Rectal smooth muscle tissue (tissue), 1 donor: Measurements from ENCODE around the gene MPP7.

Experiments
- H3K27ac ChIP-seq: one replicate; pipeline ENCODE4 v1.7.0; 2013; ENCODE audit warnings: low read depth, low read length, inconsistent platforms
- H3K27me3 ChIP-seq: one replicate; pipeline ENCODE4 v1.7.0; 2013; ENCODE audit warnings: low read length; ENCODE audit not compliant: control insufficient read depth, insufficient read depth
- H3K36me3 ChIP-seq: one replicate; pipeline ENCODE4 v1.7.0; 2013; ENCODE audit warnings: low read length; ENCODE audit not compliant: control insufficient read depth, insufficient read depth
- H3K4me1 ChIP-seq: one replicate; pipeline ENCODE4 v1.7.0; 2013; ENCODE audit warnings: low read length; ENCODE audit not compliant: control insufficient read depth, insufficient read depth
- H3K4me3 ChIP-seq: one replicate; pipeline ENCODE4 v1.7.0; 2013; ENCODE audit warnings: low read length
- H3K9ac ChIP-seq: one replicate; pipeline ENCODE4 v1.7.0; 2013; ENCODE audit warnings: low read length

MPP7 gene

GRCh38 chr10:28302012-28302637 lies 739 bp downstream of the MPP7 start:
- Histone ChIP-seq H3K9ac (peak overlapping the region; percentile 56), H3K36me3 (no peaks in the 10 kb centered on the region), H3K4me1 (no peaks in the 10 kb centered on the region), H3K27me3 (no peaks in the 10 kb centered on the region), H3K27ac (no peak overlapping the region), H3K4me3 (peak overlapping the region; percentile 66)

GRCh38 chr10:28300027-28300426 lies 2.8 kb downstream of the MPP7 start:
- peaks cover 17% of the 10 kb centered on the region for H3K4me1 ChIP-seq
- H3K27me3 ChIP-seq: no peaks in the 10 kb centered on the region
- no peak overlapping the region for H3K4me3 ChIP-seq
- H3K36me3 ChIP-seq: no peaks in the 10 kb centered on the region
- H3K9ac ChIP-seq: no peak overlapping the region
- no peak overlapping the region for H3K27ac ChIP-seq

DNA sequence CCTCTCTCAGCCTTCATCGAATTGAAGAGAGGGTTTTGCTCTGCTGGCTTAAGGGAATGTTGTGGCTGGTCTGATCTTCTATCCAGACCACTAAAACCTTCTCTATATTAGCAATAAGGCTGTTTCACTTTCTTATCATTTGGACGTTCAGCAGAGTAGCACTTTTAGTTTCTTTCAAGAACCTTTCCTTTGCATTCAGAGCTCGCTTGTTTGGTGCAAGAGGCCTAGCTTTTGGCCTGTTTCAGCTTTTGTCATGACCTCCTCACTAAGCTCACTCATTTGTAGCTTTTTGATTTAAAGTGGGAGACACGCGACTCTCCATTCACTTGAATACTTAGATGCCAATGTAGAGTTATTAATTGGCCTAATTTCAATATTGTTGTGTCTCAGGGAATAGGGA lies 3.9 kb downstream of the MPP7 start:
- Histone ChIP-seq H3K36me3 (no peaks in the 10 kb centered on the region), H3K27me3 (no peaks in the 10 kb centered on the region), H3K4me1 (peaks cover 22% of the 10 kb centered on the region), H3K9ac (no peak overlapping the region), H3K4me3 (no peak overlapping the region), H3K27ac (no peak overlapping the region)

DNA sequence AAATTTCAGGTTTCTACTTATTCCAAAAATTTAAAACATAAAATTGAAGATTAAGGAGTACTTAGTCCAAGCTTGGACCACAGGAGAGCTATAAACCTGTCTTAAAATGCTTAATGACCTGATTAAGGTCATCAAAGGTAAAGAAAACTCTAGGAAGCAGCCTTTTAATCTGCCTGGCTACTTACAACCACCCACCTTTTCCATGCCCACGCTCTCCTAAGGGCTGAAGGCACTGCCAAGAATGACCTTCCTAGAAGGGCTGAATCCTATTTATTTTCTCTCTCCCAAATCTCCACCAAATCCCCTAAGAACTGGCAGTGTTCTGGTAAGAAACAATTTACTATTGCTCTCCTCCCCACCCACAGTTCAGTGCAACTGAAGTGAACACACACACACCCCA lies 6.8 kb downstream of the MPP7 start:
- Histone ChIP-seq H3K4me3 (no peak overlapping the region), H3K27ac (peak overlapping the region; percentile 56), H3K27me3 (no peaks in the 10 kb centered on the region), H3K36me3 (no peaks in the 10 kb centered on the region), H3K9ac (no peak overlapping the region), H3K4me1 (peaks cover 29% of the 10 kb centered on the region)

- Histone ChIP-seq H3K4me3 (no peak overlapping the region), H3K27ac (peak overlapping the region; percentile 23), H3K4me1 (peaks cover 29% of the 10 kb centered on the region), H3K27me3 (no peaks in the 10 kb centered on the region), H3K9ac (no peak overlapping the region), H3K36me3 (no peaks in the 10 kb centered on the region)
These were observed 7.5 kb downstream of the MPP7 start for GRCh38 chr10:28295336-28295735.

DNA sequence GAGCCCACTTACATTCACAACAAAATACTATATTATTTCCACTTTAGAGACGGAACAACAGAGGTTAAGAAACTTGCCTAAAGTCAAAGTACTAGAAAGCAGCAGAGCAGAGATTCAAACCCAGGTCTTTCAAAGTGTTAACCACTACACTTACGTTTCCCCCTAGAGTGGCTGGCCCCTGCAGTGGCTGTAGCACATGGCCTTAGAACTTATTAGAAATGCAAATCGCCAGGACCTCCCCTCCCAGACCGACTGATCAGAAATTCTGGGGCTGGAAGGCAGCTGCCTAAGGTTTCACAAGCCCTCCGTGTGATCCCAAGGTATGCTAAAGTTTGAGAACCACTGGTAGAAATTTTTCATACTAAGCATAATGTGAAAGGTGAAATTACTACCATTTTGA lies 8.1 kb downstream of the MPP7 start:
- no peak overlapping the region for H3K4me3 ChIP-seq
- no peaks in the 10 kb centered on the region for H3K36me3 ChIP-seq
- H3K9ac ChIP-seq: no peak overlapping the region
- H3K27me3 ChIP-seq: no peaks in the 10 kb centered on the region
- H3K4me1 ChIP-seq: peaks cover 29% of the 10 kb centered on the region
- peak overlapping the region; percentile 23 for H3K27ac ChIP-seq

- Histone ChIP-seq H3K9ac (no peak overlapping the region), H3K4me3 (no peak overlapping the region), H3K4me1 (peaks cover 29% of the 10 kb centered on the region), H3K27ac (no peak overlapping the region), H3K36me3 (no peaks in the 10 kb centered on the region), H3K27me3 (no peaks in the 10 kb centered on the region)
These were observed 8.7 kb downstream of the MPP7 start for GRCh38 chr10:28294169-28294532.

DNA sequence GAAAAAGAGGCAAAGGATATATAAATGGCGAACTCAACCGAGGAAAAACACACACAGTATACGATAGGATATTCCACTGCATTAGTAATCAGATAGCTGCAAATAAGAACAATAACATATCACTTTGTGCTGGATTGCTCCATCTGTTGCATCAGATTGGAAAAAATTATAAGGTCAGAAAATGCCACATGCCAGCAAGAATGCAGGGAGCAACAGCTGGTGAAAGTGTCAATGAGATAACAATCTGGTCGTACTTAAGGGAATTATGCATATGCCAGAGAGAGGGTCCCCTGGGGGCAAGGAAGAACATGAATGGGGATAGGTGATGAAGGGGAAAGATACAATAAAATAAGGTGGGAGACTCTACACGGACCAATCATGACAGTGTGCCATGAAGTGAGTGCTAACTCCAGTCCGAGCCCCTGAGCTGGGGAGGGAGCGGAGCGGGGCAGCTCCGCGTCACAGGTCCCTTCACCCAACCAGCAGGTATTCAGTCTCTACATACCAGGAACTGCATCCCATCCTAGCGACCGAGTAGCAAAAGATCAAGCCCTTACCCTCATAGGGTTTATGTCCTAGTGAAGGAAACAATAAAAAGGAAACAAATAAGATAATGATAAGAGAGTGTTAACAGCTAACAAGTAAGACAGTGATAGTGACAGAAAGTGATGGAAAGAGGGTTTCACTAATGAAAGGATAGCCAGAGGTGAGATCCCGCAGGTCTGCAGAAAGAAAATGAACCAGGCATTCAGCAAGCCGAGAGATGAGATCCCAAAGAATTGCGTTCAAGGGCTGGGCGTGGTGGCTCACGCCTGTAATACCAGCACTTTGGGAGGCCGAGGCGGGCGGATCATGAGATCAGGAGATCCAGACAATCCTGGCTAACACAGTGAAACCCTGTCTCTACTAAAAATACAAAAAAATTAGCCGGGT lies 9.4 kb downstream of the MPP7 start:
- Histone ChIP-seq H3K27ac (no peak overlapping the region), H3K27me3 (no peaks in the 10 kb centered on the region), H3K4me3 (no peak overlapping the region), H3K9ac (no peak overlapping the region), H3K4me1 (peaks cover 29% of the 10 kb centered on the region), H3K36me3 (no peaks in the 10 kb centered on the region)

DNA sequence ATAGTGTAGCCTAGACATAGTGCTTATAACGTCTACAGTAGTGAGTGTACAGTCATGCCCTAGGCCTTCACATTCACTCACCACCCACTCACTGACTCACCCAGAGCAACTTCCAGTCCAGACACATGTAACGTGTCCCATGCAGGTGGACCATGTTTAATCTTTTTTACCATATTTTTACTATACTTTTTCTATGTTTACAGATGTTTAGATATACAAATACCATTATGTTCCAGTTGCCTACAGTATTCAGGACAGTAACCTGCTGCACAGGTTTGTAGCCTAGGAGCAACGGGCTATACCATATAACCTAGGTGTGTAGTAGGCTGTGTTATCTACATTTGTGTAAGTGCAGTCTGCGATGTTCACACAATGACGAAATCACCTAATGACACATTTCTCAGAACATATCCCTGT lies 11.0 kb downstream of the MPP7 start:
- H3K4me1 ChIP-seq: peaks cover 28% of the 10 kb centered on the region
- H3K27ac ChIP-seq: no peak overlapping the region
- H3K9ac ChIP-seq: no peak overlapping the region
- H3K27me3 ChIP-seq: no peaks in the 10 kb centered on the region
- H3K36me3 ChIP-seq: no peaks in the 10 kb centered on the region
- H3K4me3 ChIP-seq: no peak overlapping the region

- Histone ChIP-seq H3K4me1 (peaks cover 6% of the 10 kb centered on the region), H3K27ac (no peak overlapping the region), H3K36me3 (no peaks in the 10 kb centered on the region), H3K9ac (no peak overlapping the region), H3K4me3 (no peak overlapping the region), H3K27me3 (no peaks in the 10 kb centered on the region)
These were observed 17.0 kb downstream of the MPP7 start for GRCh38 chr10:28285816-28286215.

DNA sequence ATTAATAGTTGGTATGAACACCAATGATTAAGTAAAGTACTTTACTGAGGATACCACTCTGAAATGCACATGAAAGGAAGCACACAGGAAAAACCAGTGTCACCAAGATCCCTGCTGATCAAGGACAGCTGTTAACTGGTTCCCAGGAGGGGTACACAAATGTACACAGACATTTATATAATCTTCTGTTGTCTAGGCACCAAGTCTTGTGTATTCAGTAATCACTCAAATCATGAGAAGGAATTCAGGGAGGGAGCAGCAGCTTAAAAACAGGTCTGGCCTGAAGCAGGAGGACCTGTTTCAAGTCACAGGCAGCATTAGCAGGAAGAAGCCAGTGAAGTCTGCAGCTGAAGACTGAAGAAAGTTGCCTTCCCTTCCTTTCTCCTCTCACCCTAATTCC lies 18.7 kb downstream of the MPP7 start:
- Histone ChIP-seq H3K27ac (no peak overlapping the region), H3K36me3 (no peaks in the 10 kb centered on the region), H3K4me1 (peaks cover 8% of the 10 kb centered on the region), H3K27me3 (no peaks in the 10 kb centered on the region), H3K4me3 (no peak overlapping the region), H3K9ac (no peak overlapping the region)

DNA sequence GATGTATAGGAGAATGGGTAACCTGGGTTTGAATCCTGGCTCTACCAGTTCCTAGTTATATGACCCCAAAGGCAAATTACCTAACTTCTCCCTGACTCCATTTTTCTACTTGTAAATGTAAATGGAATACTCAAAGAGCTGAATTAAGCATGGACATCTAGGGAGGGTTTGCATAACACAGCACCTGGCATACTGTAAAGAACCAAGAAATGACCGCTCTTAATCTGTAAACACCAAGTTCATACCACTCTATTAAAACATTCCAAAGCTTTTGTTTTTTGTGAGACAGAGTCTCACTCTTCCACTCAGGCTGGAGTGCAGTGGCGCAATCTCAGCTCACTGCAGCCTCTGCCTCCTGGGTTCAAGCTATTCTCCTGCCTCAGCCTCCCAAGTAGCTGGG lies 19.6 kb downstream of the MPP7 start:
- no peak overlapping the region for H3K9ac ChIP-seq
- no peak overlapping the region for H3K27ac ChIP-seq
- peaks cover 8% of the 10 kb centered on the region for H3K4me1 ChIP-seq
- H3K4me3 ChIP-seq: no peak overlapping the region
- no peaks in the 10 kb centered on the region for H3K36me3 ChIP-seq
- H3K27me3 ChIP-seq: no peaks in the 10 kb centered on the region

DNA sequence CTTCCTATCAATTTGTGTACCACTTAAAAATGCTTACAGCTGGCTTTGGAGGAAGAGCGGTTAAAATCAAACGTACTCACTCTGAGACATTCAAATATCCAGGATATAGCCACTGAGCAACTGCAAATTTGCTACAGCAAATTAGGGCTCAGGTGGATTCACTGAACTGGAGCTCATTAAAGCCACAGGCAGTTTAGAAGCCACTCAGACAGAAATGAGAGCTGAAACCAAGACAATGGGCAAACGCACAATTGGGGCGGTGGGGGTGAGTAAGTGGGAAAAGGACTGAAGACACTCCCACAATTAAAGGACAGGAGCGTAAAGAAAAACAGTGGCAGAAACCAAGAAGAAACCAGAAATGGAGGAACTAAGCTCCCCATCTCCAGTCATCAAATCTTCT lies 20.5 kb downstream of the MPP7 start:
- H3K36me3 ChIP-seq: no peaks in the 10 kb centered on the region
- H3K4me1 ChIP-seq: peaks cover 8% of the 10 kb centered on the region
- no peaks in the 10 kb centered on the region for H3K27me3 ChIP-seq
- no peak overlapping the region for H3K9ac ChIP-seq
- H3K27ac ChIP-seq: no peak overlapping the region
- no peak overlapping the region for H3K4me3 ChIP-seq
